NT2/D1 (cell line): ENCODE results near the gene ST6GALNAC2.
"Not testable (repeated sequence)": the region's sequence is repeated elsewhere in the genome, so short reads cannot be mapped to it uniquely, and the experiment has no call there.

Experiments
- SUZ12 ChIP-seq: IDR thresholded peaks from 2 replicates; pipeline ENCODE4 v1.6.1; 2011; ENCODE audit not compliant: insufficient read length, insufficient read depth; ENCODE audit errors: extremely low read depth
- YY1 ChIP-seq: IDR thresholded peaks from 2 replicates; pipeline ENCODE4 v1.6.1; 2011; ENCODE audit not compliant: insufficient read length, insufficient read depth
- ZNF274 ChIP-seq: IDR thresholded peaks from 2 replicates; pipeline ENCODE4 v1.6.1; 2011; ENCODE audit warnings: mild to moderate bottlenecking, low read depth, low read length

GRCh38 chr17:76614064-76614759 lies 28.6 kb upstream of the ST6GALNAC2 start:
- not testable (repeated sequence) for TF ChIP-seq ZNF274, SUZ12, YY1
